Ishikawa (cell line): ENCODE data around the gene NME5.

Experiments
- CEBPB ChIP-seq: IDR thresholded peaks from 2 replicates; pipeline ENCODE4 v1.6.1; 2012
- EP300 ChIP-seq: IDR thresholded peaks from 2 replicates; pipeline ENCODE4 v1.6.1; 2012; ENCODE audit warnings: borderline replicate concordance
- FOXM1 ChIP-seq: IDR thresholded peaks from 2 replicates; pipeline ENCODE4 v1.6.1; 2012; ENCODE audit warnings: low read depth, borderline replicate concordance
- RAD21 ChIP-seq: IDR thresholded peaks from 2 replicates; pipeline ENCODE4 v1.6.1; 2012; ENCODE audit warnings: low read depth
- TAF1 ChIP-seq: IDR thresholded peaks from 2 replicates; pipeline ENCODE4 v1.6.1; 2012; ENCODE audit warnings: low read depth, mild to moderate bottlenecking
- TF ChIP-seq, protein P1 (sequence below): IDR thresholded peaks from 2 replicates; pipeline ENCODE4 v1.6.1; 2012
- TF ChIP-seq, protein P2 (sequence below): IDR thresholded peaks from 2 replicates; pipeline ENCODE4 v1.6.1; 2012; ENCODE audit warnings: low read depth, mild to moderate bottlenecking

DNA sequence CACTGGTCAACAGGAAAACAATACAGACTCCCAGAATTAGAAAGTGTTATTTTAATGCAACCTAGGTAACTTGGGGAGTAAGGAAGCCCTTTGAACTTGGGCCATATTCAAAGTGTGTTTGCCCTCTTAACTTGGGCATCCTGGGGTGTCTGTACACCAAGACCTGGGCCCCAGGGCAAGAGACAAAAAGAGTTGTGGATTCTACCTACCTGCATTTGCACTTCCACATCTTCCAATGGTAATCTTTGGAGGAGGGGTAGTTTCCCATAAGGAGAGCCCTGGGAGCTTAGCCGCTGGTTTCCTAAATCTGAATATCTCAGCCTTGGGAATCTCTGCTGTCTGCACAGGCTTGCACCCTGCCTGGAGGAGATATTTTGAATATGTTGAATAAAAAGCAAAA, 46.9 kb downstream of the NME5 start:
- TF ChIP-seq EP300: no peak
- TF ChIP-seq CEBPB: no peak
- TF ChIP-seq, protein P1, sequence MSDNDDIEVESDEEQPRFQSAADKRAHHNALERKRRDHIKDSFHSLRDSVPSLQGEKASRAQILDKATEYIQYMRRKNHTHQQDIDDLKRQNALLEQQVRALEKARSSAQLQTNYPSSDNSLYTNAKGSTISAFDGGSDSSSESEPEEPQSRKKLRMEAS: no peak
- no peak for TF ChIP-seq RAD21
- TF ChIP-seq, protein P2, sequence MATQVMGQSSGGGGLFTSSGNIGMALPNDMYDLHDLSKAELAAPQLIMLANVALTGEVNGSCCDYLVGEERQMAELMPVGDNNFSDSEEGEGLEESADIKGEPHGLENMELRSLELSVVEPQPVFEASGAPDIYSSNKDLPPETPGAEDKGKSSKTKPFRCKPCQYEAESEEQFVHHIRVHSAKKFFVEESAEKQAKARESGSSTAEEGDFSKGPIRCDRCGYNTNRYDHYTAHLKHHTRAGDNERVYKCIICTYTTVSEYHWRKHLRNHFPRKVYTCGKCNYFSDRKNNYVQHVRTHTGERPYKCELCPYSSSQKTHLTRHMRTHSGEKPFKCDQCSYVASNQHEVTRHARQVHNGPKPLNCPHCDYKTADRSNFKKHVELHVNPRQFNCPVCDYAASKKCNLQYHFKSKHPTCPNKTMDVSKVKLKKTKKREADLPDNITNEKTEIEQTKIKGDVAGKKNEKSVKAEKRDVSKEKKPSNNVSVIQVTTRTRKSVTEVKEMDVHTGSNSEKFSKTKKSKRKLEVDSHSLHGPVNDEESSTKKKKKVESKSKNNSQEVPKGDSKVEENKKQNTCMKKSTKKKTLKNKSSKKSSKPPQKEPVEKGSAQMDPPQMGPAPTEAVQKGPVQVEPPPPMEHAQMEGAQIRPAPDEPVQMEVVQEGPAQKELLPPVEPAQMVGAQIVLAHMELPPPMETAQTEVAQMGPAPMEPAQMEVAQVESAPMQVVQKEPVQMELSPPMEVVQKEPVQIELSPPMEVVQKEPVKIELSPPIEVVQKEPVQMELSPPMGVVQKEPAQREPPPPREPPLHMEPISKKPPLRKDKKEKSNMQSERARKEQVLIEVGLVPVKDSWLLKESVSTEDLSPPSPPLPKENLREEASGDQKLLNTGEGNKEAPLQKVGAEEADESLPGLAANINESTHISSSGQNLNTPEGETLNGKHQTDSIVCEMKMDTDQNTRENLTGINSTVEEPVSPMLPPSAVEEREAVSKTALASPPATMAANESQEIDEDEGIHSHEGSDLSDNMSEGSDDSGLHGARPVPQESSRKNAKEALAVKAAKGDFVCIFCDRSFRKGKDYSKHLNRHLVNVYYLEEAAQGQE: no peak
- TF ChIP-seq TAF1: no peak
- TF ChIP-seq FOXM1: no peak
